DOHH2 (cell line): ENCODE data around the gene ATRN.
"Not testable (repeated sequence)": the region's sequence is repeated elsewhere in the genome, so short reads cannot be mapped to it uniquely, and the experiment has no call there.

Experiments used
- EZH2phosphoT487 ChIP-seq: fragments of 200-600 bp; sonication (generic); IDR thresholded peaks from 2 replicates; pipeline ENCODE4 v1.6.1; 2017; ENCODE audit warnings: borderline replicate concordance, mild to moderate bottlenecking, antibody characterized with exemption, low read length, moderate library complexity, mixed read lengths
- TF ChIP-seq, protein P1 (sequence below): fragments of 200-600 bp; sonication (generic); IDR thresholded peaks from one replicate; pipeline ENCODE4 v1.5.1; 2014; ENCODE audit warnings: antibody characterized with exemption, mild to moderate bottlenecking, low read depth, low read length; ENCODE audit not compliant: poor library complexity, severe bottlenecking

DNA sequence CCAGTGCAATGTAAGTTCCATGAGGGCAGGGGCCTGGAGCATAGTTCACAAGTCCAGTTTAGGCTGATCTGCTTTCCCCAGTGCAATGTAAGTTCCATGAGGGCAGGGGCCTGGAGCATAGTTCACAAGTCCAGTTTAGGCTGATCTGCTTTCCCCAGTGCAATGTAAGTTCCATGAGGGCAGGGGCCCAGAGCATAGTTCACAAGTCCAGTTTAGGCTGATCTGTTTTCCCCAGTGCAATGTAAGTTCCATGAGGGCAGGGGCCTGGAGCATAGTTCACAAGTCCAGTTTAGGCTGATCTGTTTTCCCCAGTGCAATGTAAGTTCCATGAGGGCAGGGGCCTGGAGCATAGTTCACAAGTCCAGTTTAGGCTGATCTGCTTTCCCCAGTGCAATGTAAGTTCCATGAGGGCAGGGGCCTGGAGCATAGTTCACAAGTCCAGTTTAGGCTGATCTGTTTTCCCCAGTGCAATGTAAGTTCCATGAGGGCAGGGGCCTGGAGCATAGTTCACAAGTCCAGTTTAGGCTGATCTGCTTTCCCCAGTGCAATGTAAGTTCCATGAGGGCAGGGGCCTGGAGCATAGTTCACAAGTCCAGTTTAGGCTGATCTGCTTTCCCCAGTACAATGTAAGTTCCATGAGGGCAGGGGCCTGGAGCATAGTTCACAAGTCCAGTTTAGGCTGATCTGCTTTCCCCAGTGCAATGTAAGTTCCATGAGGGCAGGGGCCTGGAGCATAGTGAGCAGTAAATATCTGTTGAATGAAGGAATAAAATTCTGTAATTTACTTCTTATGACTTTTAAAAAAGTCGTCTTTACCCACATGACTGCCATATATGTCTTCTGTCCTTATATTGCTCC lies 6.4 kb downstream of the ATRN start:
- TF ChIP-seq, protein P1, sequence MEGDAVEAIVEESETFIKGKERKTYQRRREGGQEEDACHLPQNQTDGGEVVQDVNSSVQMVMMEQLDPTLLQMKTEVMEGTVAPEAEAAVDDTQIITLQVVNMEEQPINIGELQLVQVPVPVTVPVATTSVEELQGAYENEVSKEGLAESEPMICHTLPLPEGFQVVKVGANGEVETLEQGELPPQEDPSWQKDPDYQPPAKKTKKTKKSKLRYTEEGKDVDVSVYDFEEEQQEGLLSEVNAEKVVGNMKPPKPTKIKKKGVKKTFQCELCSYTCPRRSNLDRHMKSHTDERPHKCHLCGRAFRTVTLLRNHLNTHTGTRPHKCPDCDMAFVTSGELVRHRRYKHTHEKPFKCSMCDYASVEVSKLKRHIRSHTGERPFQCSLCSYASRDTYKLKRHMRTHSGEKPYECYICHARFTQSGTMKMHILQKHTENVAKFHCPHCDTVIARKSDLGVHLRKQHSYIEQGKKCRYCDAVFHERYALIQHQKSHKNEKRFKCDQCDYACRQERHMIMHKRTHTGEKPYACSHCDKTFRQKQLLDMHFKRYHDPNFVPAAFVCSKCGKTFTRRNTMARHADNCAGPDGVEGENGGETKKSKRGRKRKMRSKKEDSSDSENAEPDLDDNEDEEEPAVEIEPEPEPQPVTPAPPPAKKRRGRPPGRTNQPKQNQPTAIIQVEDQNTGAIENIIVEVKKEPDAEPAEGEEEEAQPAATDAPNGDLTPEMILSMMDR, result not testable (repeated sequence)
- not testable (repeated sequence) for TF ChIP-seq EZH2phosphoT487
